ENCODE measurements around the gene TSNAX. TPM values are rescaled to one million over a fixed set of nuclear protein-coding genes. Genes with fewer than 3 reads are reported as not detected.

Gene TSNAX
- total RNA-seq, 1 experiment from 2014 or later, result 47.1 TPM

- POLR2A ChIA-PET, result no interaction called here
- Histone ChIP-seq H3K4me1 (ENCODE audit: control insufficient read depth in 1 of 2, insufficient read depth in 2 of 2, low read length in 2 of 2) (no peaks in the 10 kb centered on the region), H3K4me2 (ENCODE audit: low read length) (no peak overlapping the region), H4K20me1 (ENCODE audit: insufficient read depth) (no peaks in the 10 kb centered on the region), H3K79me2 (ENCODE audit: insufficient read depth, low read length) (no peaks in the 10 kb centered on the region), H3K27ac (ENCODE audit: low read depth, low read length) (no peak overlapping the region), H3K9ac (ENCODE audit: low read length) (no peak overlapping the region), H2AFZ (ENCODE audit: low read depth, low read length, poor library complexity, severe bottlenecking) (no peak overlapping the region), H3K4me3 (replicated peaks in 1 of 2; ENCODE audit: low read depth in 1 of 2, low read length in 2 of 2) (no peak overlapping the region), H3K36me3 (ENCODE audit: control insufficient read depth in 1 of 2, insufficient read depth in 2 of 2, low read length in 2 of 2) (no peaks in the 10 kb centered on the region), H3K9me3 (ENCODE audit: control insufficient read depth in 1 of 2, insufficient read depth in 1 of 2, low read depth in 1 of 2, low read length in 2 of 2) (no peaks in the 10 kb centered on the region), H3K9me2 (ENCODE audit: insufficient read depth) (no peaks in the 10 kb centered on the region), H3K27me3 (ENCODE audit: insufficient read depth, low read length) (no peaks in the 10 kb centered on the region)
- TF ChIP-seq SRF (IDR thresholded peaks at IDR 0.05; ENCODE audit: low read depth) (no peak), YY1 (IDR thresholded peaks at IDR 0.05; ENCODE audit: extremely low read depth, insufficient replicate concordance, low read depth, low read length) (no peak), EZH2 (IDR thresholded peaks at IDR 0.05) (no peak), POLR2AphosphoS5 (IDR thresholded peaks at IDR 0.05; ENCODE audit: low read depth, low read length) (no peak), FOSL1 (IDR thresholded peaks at IDR 0.05; ENCODE audit: low read depth) (no peak), TCF7L2 (IDR thresholded peaks at IDR 0.05; ENCODE audit: borderline replicate concordance, extremely low read depth, insufficient read depth, insufficient read length) (no peak), JUND (IDR thresholded peaks at IDR 0.05) (no peak), EZH2phosphoT487 (IDR thresholded peaks at IDR 0.05; ENCODE audit: borderline replicate concordance) (no peak), SP1 (IDR thresholded peaks at IDR 0.05; ENCODE audit: low read depth) (no peak), CBX3 (IDR thresholded peaks at IDR 0.05; ENCODE audit: low read depth) (no peak), ZNF274 (IDR thresholded peaks at IDR 0.05; ENCODE audit: low read depth, low read length) (no peak), CEBPB (IDR thresholded peaks at IDR 0.05; ENCODE audit: low read depth) (no peak), POLR2A (IDR thresholded peaks at IDR 0.05; ENCODE audit: borderline replicate concordance, extremely low read depth, insufficient read depth, insufficient read length) (no peak), EGR1 (IDR thresholded peaks at IDR 0.05; ENCODE audit: low read depth) (no peak)
- TF ChIP-seq, protein P1, sequence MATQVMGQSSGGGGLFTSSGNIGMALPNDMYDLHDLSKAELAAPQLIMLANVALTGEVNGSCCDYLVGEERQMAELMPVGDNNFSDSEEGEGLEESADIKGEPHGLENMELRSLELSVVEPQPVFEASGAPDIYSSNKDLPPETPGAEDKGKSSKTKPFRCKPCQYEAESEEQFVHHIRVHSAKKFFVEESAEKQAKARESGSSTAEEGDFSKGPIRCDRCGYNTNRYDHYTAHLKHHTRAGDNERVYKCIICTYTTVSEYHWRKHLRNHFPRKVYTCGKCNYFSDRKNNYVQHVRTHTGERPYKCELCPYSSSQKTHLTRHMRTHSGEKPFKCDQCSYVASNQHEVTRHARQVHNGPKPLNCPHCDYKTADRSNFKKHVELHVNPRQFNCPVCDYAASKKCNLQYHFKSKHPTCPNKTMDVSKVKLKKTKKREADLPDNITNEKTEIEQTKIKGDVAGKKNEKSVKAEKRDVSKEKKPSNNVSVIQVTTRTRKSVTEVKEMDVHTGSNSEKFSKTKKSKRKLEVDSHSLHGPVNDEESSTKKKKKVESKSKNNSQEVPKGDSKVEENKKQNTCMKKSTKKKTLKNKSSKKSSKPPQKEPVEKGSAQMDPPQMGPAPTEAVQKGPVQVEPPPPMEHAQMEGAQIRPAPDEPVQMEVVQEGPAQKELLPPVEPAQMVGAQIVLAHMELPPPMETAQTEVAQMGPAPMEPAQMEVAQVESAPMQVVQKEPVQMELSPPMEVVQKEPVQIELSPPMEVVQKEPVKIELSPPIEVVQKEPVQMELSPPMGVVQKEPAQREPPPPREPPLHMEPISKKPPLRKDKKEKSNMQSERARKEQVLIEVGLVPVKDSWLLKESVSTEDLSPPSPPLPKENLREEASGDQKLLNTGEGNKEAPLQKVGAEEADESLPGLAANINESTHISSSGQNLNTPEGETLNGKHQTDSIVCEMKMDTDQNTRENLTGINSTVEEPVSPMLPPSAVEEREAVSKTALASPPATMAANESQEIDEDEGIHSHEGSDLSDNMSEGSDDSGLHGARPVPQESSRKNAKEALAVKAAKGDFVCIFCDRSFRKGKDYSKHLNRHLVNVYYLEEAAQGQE (IDR thresholded peaks at IDR 0.05; ENCODE audit: low read depth), result no peak
- TF ChIP-seq, protein P2, sequence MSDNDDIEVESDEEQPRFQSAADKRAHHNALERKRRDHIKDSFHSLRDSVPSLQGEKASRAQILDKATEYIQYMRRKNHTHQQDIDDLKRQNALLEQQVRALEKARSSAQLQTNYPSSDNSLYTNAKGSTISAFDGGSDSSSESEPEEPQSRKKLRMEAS (IDR thresholded peaks at IDR 0.05), result no peak
- intact Hi-C loops (cut with micrococcal nuclease), result no loop called here
- ATAC-seq (no peak), DNase-seq (ENCODE audit: low read depth, low spot score) (no peak)
- BruUV-seq (replicated peaks), result no TSS peak
- CTCF ChIA-PET, result no interaction called here
- RAD21 ChIA-PET (ENCODE audit: low non-redundant PET in 1 of 2, low total read pairs in 2 of 2, uncharacterized antibody in 2 of 2, unreplicated experiment in 2 of 2), result no interaction called here
These were observed 53.4 kb downstream of the TSNAX start for GRCh38 chr1:231581859-231582258.
